ENCODE measurements around the gene CTNS.

DNA sequence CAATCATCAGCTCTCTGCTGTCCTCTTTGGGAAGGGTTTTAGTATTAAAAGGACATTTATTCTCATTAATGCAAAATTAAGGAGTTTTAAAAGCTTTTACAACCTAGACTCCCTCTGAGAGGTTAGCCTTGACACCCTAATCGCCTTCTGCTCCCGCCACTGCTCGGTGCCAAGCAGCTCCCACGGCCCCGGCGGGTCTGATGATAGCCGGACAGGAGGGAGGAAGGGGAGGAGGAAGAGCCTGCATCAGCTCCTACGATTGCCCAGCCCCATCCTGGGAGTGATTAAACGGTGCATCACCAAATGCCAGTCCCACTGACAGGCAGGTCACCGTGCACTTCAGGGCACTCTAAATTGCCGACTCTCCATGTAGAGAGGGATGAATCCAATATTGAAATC, 8.8 kb upstream of the CTNS start:
- TF ChIP-seq, protein P1, sequence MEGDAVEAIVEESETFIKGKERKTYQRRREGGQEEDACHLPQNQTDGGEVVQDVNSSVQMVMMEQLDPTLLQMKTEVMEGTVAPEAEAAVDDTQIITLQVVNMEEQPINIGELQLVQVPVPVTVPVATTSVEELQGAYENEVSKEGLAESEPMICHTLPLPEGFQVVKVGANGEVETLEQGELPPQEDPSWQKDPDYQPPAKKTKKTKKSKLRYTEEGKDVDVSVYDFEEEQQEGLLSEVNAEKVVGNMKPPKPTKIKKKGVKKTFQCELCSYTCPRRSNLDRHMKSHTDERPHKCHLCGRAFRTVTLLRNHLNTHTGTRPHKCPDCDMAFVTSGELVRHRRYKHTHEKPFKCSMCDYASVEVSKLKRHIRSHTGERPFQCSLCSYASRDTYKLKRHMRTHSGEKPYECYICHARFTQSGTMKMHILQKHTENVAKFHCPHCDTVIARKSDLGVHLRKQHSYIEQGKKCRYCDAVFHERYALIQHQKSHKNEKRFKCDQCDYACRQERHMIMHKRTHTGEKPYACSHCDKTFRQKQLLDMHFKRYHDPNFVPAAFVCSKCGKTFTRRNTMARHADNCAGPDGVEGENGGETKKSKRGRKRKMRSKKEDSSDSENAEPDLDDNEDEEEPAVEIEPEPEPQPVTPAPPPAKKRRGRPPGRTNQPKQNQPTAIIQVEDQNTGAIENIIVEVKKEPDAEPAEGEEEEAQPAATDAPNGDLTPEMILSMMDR (IDR thresholded peaks at IDR 0.05; ENCODE audit: poor library complexity, severe bottlenecking) = no peak
- no peak for TF ChIP-seq EZH2 (IDR thresholded peaks at IDR 0.05; ENCODE audit: borderline replicate concordance, insufficient read depth, low read length, poor library complexity, severe bottlenecking)
- TF ChIP-seq TAF1 (IDR thresholded peaks at IDR 0.05; ENCODE audit: low read depth) = no peak
- TF ChIP-seq POLR2AphosphoS5 (IDR thresholded peaks at IDR 0.05) = no peak
